ENCODE data around the gene SCYL3. TPM values are rescaled to one million over a fixed set of nuclear protein-coding genes. Genes with fewer than 3 reads are reported as not detected.

Gene SCYL3
- total and polyA plus RNA-seq, 2 of the 13 experiments (the other 11 are each of a cell fraction or from before 2014, with no cell fraction given), result 3.3 to 4.9 TPM

DNA sequence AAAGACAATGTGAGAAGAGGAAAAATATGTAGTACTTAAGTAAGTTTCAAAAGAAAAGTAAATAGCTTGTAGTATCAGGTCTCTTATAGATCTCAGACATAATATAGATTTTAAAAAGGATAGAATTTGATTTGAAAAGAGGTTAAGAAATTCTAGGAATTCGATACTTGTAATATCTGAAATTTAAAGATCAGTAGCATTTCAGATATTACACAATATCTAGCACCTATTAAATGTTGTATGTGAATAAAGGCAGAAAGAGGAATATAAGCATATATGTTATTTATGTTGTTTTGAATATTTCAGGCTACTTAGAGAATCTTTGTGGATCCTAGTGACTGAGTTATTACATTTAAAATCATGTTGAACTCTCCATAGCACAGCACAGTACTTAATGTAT lies 64.0 kb downstream of the SCYL3 start:
- H3K36me3 ChIP-seq (replicated peaks in 1 of 2; ENCODE audit: control insufficient read depth in 1 of 2, insufficient read depth in 2 of 2, low read length in 2 of 2), result peaks cover 6 to 36% of the 10 kb centered on the region in 2 experiments
- no TSS peak for BruUV-seq (replicated peaks)
- intact Hi-C loops (cut with micrococcal nuclease; ENCODE audit: unreplicated experiment) (no loop called here), in situ Hi-C loops (cut with HindIII; ENCODE audit: extremely low pct_ligation_motif_present, low pct_unique_long_range_greater_than_20kb) (no loop called here)
- POLR2A ChIA-PET, result no interaction called here
- no peaks in the 10 kb centered on the region for H3K4me1 ChIP-seq (ENCODE audit: insufficient read depth, low read length)
- H3K27me3 ChIP-seq (ENCODE audit: control insufficient read depth in 1 of 2, insufficient read depth in 2 of 2, low read length in 2 of 2), result no peaks in the 10 kb centered on the region
- H3K9ac ChIP-seq (ENCODE audit: insufficient read depth, low read depth, low read length), result no peak overlapping the region
- H3K9me3 ChIP-seq (ENCODE audit: low read length), result no peaks in the 10 kb centered on the region
- no peak for TF ChIP-seq PRDM10 (CRISPR knock-in tag; IDR thresholded peaks at IDR 0.05; ENCODE audit: low read depth)
- no peak for TF ChIP-seq ZNF160 (CRISPR knock-in tag; IDR thresholded peaks at IDR 0.05)
- no peak for TF ChIP-seq EZH2 (conservative IDR thresholded peaks at IDR 0.05; ENCODE audit: low read depth, low read length)
- TF ChIP-seq MZF1 (CRISPR knock-in tag; IDR thresholded peaks at IDR 0.05; ENCODE audit: borderline replicate concordance), result no peak
- TF ChIP-seq GATA4 (IDR thresholded peaks at IDR 0.05; ENCODE audit: borderline replicate concordance, low read depth), result no peak
- no peak for TF ChIP-seq BCL6 (CRISPR knock-in tag; IDR thresholded peaks at IDR 0.05)
- no peak for TF ChIP-seq NFE2 (CRISPR knock-in tag; IDR thresholded peaks at IDR 0.05)
- TF ChIP-seq NFE2L1 (CRISPR knock-in tag; IDR thresholded peaks at IDR 0.05; ENCODE audit: borderline replicate concordance), result no peak
- TF ChIP-seq ETV6 (CRISPR knock-in tag; conservative IDR thresholded peaks at IDR 0.05), result no peak
- TF ChIP-seq SNRNP70 (IDR thresholded peaks at IDR 0.05; ENCODE audit: low read depth, low read length), result no peak
- no peak for TF ChIP-seq ZNF256 (CRISPR knock-in tag; conservative IDR thresholded peaks at IDR 0.05)
- TF ChIP-seq MAZ (IDR thresholded peaks at IDR 0.05; ENCODE audit: borderline replicate concordance, low read depth, low read length), result no peak
- no peak for TF ChIP-seq MAZ (CRISPR knock-in tag; IDR thresholded peaks at IDR 0.05; ENCODE audit: low read depth)
- H3K27ac ChIP-seq (ENCODE audit: extremely low read length, insufficient read depth, low read length), result no peak overlapping the region
- no peaks in the 10 kb centered on the region for H3K79me2 ChIP-seq (ENCODE audit: insufficient read depth, low read length)
- FAIRE-seq (no peak), DNase-seq (ENCODE audit: low spot score) (no peak), ATAC-seq (no peak)
- WGBS (ENCODE audit: low lambda C conversion rate), result 92% methylated on average over 1 of the region's 1 CpG
- H4K20me1 ChIP-seq (ENCODE audit: insufficient read depth, low read length), result no peaks in the 10 kb centered on the region
- no peak overlapping the region for H2AFZ ChIP-seq (ENCODE audit: low read length)
- CTCF ChIA-PET (ENCODE audit: low intra/inter-chr PET ratio, low total read pairs), result no interaction called here
- H3K4me2 ChIP-seq (ENCODE audit: low read depth, low read length), result no peak overlapping the region
- no peak overlapping the region for H3K4me3 ChIP-seq (replicated peaks in 1 of 3; ENCODE audit: insufficient read depth in 1 of 3, low read depth in 2 of 3, low read length in 3 of 3)

Measured in HepG2 (cell line).